Testis (tissue), 2 donors: ENCODE data around the gene LCE4A.

ENCODE experiments used
- CTCF ChIP-seq, 3 experiments: fragments of 450-650 bp in 2 of 3; fragments of 200-600 bp in 1 of 3; sonication (generic) in 1 of 3; IDR thresholded peaks; one replicate each; pipeline ENCODE4 v1.5.1; 2016 to 2019; ENCODE audit warnings: antibody characterized with exemption in 3 of 3, mild to moderate bottlenecking in 2 of 3, moderate library complexity in 1 of 3
- POLR2A ChIP-seq: fragments of 450-650 bp; IDR thresholded peaks from one replicate; pipeline ENCODE4 v1.6.1; 2017; ENCODE audit warnings: antibody characterized with exemption, mild to moderate bottlenecking, moderate library complexity

GRCh38 chr1:152699746-152700145 is 8.2 kb upstream of the LCE4A start:
- TF ChIP-seq POLR2A (no peak), CTCF (IDR thresholded peaks at IDR 0.05) (no peak)
